GM15510 (cell line): Measurements from ENCODE around the gene AJUBA.

ENCODE experiments used
- POLR2A ChIP-seq: IDR thresholded peaks from 3 replicates; pipeline ENCODE4 v1.6.1; 2011; ENCODE audit warnings: borderline replicate concordance; ENCODE audit not compliant: insufficient read length; ENCODE audit errors: extremely low read depth

AJUBA gene

DNA sequence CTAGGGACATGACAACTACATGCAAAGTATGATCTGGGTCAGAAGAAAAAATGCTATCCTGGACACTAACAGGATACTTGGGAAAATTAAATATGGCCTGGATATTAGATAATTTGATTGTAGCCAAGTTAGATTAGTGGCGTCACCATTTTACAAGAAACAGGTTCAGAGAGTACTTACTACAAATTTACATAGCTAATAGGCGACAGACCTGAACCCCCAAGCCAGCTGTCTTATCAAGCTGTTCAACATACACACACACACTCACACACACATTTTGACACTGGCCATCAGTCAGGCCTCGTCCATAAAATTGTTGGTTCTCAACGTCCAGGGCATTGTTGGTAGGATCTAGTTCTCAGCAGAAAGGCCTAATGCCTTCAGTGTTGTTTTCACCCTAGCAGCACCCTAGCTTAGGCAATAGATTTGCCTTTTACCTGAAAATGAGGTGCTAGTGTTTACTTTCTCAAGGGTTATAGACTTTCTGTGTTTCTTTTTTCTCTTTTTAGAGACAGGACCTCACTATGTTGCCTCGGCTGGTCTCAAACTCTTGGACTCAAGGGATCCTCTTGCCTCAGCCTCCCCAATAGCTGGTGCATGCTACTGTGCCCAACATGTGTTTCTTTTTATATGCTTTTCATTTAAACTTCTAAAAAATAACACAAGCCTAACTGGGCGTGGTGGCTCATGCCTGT lies 30.9 kb upstream of the AJUBA start:
- no peak for TF ChIP-seq POLR2A

GRCh38 chr14:23009939-23010726 lies 27.8 kb upstream of the AJUBA start, which contains the start of gene C14orf93:
Gene C14orf93, minus strand, starts transcription at chr14:23010143. Its CDS starts 11,120 bp downstream, at chr14:22999023.
- peak; percentile 59 for TF ChIP-seq POLR2A

DNA sequence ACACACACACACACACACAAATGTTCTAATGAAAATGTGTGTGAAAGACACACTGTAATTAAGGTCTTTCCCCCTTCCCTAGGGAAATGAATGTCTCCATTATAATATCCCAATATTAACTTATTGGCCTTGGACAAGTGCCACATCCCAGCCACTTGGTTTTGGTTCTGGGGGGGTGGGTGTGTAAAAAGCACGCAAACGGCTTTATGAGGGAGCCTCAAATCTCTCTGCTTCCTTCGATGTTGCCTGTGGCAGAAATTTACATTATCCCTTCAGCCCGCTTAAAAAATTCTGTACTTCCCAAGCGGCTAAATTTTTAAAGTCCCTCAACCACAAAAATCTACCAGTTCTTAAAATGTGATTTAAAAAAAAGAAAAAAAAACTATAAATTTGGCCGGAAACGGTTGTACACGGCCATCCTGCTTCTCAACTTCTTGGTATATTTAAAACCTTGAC lies 27.2 kb upstream of the AJUBA start:
- TF ChIP-seq POLR2A: no peak

DNA sequence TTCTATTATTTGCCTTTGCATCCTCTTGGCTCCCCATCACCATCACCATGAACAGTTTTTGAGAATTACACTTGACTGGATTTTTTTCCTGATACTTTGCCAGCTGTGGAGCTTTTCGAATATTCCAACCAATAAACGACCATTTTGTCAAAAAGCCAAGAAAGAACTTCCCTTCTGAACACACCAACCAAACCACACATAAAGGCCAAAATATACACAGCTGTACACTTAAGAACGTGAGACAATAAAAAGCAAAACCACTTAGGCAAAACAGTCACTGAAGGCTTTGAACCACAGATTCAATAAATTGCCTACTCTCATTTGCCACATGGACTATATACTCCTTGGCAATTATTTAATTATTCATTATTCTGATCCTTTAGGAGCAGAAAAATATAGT lies 26.5 kb upstream of the AJUBA start:
- TF ChIP-seq POLR2A: no peak

DNA sequence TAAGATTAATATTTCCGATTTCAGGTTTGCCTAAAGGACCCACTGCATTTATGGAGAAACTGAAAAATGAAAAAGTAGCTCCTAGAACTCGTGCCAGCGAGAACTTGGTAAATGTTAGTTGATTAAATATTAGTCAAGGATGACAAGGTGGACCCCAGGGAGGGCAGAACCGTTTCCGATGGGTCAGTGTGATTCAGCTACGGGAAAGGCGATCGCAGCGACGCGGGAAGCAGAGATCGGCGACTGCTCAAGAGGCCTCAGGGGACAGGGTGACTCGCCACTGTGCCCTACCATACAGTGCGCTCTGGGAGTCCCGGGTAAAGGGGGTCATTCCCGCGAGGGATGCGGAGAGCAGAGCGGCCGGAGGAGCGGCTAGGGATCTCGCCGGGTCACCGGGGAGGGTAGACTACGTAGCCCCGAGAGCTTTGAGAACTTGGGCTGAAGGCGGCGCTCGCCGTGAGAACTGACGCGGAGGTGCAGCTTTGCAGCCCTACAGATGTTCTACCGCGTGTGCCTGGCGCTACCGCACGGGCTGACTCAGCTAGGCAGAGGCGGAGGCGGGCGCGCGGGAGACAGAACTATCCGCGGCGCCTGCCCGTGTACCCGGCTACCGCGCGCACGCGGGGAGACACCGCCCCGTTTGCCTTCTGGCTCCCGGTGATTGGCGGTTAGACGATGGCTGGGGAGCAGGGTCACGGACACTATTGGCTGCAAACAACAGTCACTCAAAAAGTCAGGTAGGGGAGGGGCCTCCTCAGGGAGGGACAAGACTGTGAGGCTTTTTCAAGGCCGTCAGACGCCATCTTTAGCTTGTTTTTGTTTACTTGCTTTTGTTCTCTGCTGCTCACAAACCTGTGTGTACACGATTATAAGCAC lies 24.4 kb upstream of the AJUBA start:
- TF ChIP-seq POLR2A: peak; percentile 96

- no peak for TF ChIP-seq POLR2A
Measured at GRCh38 chr14:23006188-23006534, 23.8 kb upstream of the AJUBA start.

DNA sequence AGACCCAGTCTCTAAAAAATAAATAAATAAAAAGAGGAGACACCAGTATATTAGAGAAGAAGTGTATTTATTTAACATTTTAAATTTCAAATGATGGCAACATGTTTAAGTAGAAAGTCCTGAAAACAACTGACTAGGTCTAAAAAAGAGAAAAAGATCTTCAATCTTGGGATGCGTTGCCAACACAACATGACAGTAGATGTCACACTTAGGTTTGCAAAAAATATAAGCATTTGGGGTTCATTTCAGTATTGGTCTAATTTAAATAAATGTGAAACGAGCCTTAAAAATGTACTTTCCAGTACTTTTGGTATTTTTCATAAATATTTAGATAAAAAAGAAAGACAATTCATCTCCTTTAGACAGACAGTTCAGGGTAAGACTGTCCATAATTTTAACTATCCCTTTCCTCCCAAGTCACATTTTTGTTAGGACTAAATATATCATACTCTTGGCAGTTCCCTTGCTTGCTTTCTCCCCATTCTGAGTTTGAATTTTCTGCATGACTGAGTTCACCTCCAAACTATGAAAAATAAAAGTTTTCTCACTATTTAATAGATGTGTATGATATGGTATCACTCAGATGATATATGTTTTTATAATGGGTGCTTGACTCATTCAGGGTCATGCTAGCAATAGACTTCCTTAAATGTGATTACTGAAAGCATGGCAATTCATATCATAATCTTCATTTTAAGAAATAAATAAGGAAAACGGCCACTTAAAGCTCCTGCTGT lies 23.3 kb upstream of the AJUBA start:
- TF ChIP-seq POLR2A: no peak

DNA sequence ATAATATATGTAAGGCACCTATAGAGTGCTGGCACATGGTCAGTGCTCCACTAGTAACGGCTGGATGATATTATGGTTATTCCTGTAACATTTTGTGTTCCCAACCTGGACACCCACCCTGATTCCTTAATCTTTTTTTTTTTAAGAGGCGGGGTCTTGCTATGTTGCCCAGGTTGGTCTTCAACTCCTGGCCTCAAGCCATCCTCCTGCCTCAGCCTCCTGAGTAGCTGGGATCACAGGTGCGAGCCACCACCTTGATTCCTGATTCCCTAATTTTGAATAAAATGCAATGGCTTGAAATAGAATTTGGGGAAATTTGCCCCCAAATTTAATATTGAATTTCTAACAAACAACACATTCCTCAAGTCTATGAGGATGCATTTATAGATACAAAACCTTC lies 20.2 kb upstream of the AJUBA start:
- no peak for TF ChIP-seq POLR2A

- TF ChIP-seq POLR2A: no peak
Measured at GRCh38 chr14:23000860-23001259, 18.5 kb upstream of the AJUBA start.

- TF ChIP-seq POLR2A: no peak
Measured at GRCh38 chr14:22998329-22999012, 16.1 kb upstream of the AJUBA start.

- no peak for TF ChIP-seq POLR2A
Measured at GRCh38 chr14:22997676-22998323, 15.4 kb upstream of the AJUBA start.

DNA sequence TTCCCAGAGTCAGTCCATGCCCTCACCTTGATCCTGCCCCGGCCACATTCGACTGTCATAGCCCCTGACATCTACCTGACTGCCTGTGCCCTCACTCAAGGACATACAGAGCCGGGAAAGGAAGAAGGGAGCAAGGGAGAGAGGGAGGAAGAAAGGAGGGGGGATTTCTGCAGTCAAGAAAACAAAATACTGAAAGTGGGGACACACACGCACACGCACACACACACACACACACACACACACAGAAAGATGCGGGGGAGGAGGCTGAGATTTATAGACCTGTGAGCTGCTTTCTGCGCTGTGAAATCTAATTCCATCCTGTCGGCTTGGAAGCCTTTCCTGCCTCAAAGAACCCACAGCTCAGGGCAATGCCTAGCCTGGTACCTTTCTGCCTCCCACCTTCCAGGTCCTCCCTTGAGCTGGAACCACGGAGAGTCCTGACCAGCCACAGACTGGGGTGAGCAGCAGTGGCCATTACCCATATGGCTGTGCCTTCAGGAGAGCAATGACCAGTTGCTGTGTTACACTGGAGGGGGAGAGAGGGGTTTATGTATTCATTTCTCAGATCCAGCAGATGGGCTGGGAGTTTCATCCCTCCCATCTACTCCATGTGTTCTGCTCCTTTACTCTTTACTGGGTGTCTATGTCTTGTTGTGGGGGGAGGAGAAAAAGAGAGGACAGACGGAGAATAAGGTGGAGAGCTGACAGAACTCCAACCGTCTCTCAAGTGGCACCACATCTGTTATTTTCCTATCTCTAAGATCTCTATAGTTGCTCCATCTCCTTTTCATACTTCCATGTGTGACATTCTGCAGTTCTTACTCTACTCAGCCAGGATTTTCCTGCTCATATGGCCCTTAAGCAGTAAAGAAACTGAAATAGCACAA lies 14.7 kb upstream of the AJUBA start:
- TF ChIP-seq POLR2A: no peak

- no peak for TF ChIP-seq POLR2A
Measured at GRCh38 chr14:22995889-22996625, 13.7 kb upstream of the AJUBA start.
